Activated T-cell treated with anti-CD3 and anti-CD28 coated beads, Interleukin-2, amount 50 U/mL, for 4 hours (primary cell): ENCODE results near the gene CDH23. TPM values are rescaled to one million over a fixed set of nuclear protein-coding genes. Genes with fewer than 3 reads are reported as not detected.

ENCODE experiments used
- ATAC-seq, 2 donors: fragments of 200-7000 bp; cut with Tn5 transposase; one replicate each; pipeline ENCODE4 v1.10.0; 2021
- DNase-seq: peaks from one replicate; pipeline ENCODE4 v3.0.0-alpha.2; 2020
- H3K27me3 Mint-ChIP-seq: one replicate; pipeline ENCODE4 v1.8.0; 2021; ENCODE audit warnings: low read depth, mixed read lengths
- H3K36me3 Mint-ChIP-seq: one replicate; pipeline ENCODE4 v1.8.0; 2022; ENCODE audit warnings: mixed read lengths; ENCODE audit not compliant: insufficient read depth
- H3K4me1 Mint-ChIP-seq: one replicate; pipeline ENCODE4 v1.8.0; 2021; ENCODE audit warnings: low read depth, mixed read lengths
- H3K4me3 Mint-ChIP-seq: one replicate; pipeline ENCODE4 v1.8.0; 2021; ENCODE audit warnings: mild to moderate bottlenecking, moderate library complexity, mixed read lengths
- H3K9me3 Mint-ChIP-seq: one replicate; pipeline ENCODE4 v1.8.0; 2021; ENCODE audit warnings: mixed read lengths
- total RNA-seq, 3 donors: library from RNA; stranded (reverse); gene quantifications; one replicate each; pipeline ENCODE4 v1.2.1, GENCODE V29; 2021

CDH23 gene
- total RNA-seq, 3 donors from 2014 or later: 0.71 to 1.2 (median 1.1) TPM

DNA sequence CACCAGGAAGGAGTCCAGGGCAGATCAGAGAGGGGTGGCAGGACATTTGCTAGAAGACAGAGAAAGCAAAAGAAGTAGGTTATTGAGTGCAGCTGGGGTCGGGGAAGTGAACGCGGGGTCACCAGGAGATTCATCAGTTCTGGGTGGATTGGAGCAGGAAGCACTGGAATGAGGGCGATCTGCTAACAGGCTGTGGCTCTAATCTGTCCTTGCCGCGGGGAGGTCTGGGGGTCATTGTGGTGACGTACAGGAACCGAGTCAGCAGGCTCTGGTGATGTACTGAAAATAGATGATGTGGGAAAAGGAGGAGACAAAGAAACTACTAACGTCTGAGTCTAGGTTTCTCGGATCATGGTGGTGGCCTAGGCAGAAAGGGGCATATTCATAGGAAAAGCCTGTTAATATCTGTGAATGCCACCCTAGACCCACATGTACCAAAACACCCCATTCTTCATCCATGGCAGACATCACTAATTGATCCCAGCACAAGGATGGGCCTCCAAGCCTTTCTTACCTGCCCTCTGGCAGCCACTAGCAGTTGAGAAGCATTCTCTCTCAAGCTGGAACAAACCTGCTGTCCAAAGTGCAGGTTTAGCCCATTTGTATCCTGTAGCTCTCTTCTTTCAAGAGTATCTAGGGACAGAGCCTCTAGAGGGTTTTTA lies 188.3 kb downstream of the CDH23 start:
- H3K27me3 Mint-ChIP-seq: peaks cover 10% of the 10 kb centered on the region
- no peaks in the 10 kb centered on the region for H3K36me3 Mint-ChIP-seq
- no peaks in the 10 kb centered on the region for H3K4me1 Mint-ChIP-seq
- H3K4me3 Mint-ChIP-seq: no peak overlapping the region
- H3K9me3 Mint-ChIP-seq: no peaks in the 10 kb centered on the region
- DNase-seq: no peak
- ATAC-seq: no peak

DNA sequence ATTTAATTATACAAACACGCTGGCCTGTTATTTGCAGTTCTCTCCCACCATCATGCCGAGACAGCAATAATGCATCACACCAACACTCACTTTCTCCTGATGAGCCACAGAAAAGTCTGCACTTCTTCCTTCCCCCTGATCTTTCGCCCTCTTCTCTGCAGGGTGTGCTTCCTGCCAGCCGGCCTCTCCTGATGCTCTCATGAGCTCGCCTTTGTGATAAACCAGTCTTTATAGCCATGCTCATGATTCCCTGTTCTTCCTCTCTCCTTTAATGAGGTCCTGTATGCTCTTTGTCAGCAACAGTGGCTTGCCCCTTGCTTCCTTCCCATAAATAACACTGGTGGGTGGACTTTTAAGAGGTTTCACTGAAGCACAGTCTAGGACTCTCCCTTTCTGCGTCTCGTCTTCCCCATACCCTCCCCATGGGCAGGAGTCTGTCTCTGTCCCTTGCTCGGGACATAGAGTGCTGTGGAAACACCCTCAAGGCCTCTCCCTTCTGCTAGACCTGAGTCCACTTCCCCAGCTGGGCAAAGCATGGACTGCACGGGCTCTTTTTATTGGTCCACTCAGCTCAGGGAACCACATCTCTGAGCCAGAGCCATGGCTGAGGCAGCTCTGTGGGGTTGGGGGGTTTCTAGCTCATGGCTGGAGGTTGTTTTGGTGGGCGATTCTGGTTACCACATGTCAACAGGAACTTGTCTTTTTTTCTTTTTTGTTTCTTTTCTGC lies 189.0 kb downstream of the CDH23 start:
- DNase-seq (no peak), ATAC-seq (no peak)
- no peak overlapping the region for H3K4me3 Mint-ChIP-seq
- H3K9me3 Mint-ChIP-seq: no peaks in the 10 kb centered on the region
- H3K27me3 Mint-ChIP-seq: peaks cover 10% of the 10 kb centered on the region
- H3K4me1 Mint-ChIP-seq: no peaks in the 10 kb centered on the region
- no peaks in the 10 kb centered on the region for H3K36me3 Mint-ChIP-seq

DNA sequence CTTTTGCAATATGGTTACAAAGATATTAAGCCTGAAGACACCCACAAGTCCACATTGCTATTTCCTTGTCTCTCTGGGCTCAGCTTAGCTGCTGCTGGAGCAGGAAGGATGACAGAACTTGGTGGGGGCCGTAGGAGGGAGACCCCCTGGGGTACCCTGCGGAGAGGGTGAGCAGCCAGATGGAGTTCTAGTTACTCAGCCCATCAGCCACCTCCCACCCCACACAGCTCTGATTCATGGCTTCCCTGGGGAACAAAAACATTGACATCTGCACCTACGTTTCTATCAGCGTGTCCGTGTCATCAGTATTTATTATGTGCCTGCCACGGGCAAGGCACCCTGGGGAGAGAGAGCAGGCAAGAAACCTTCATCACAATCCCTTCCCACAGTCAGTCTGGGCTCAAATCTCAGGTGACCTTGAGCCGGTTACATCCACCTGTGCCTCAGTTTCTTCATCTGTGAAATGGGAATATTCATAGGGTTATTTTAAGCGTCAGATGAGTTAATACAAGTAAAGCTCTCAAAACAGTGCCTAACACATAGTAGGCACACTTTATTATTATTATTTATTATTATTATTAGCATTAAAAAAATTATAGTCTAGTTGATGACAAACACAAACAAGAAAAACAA lies 191.3 kb downstream of the CDH23 start:
- no peaks in the 10 kb centered on the region for H3K9me3 Mint-ChIP-seq
- no peak for DNase-seq
- H3K4me1 Mint-ChIP-seq: no peaks in the 10 kb centered on the region
- no peaks in the 10 kb centered on the region for H3K36me3 Mint-ChIP-seq
- H3K4me3 Mint-ChIP-seq: no peak overlapping the region
- H3K27me3 Mint-ChIP-seq: peaks cover 8% of the 10 kb centered on the region
- no peak for ATAC-seq

DNA sequence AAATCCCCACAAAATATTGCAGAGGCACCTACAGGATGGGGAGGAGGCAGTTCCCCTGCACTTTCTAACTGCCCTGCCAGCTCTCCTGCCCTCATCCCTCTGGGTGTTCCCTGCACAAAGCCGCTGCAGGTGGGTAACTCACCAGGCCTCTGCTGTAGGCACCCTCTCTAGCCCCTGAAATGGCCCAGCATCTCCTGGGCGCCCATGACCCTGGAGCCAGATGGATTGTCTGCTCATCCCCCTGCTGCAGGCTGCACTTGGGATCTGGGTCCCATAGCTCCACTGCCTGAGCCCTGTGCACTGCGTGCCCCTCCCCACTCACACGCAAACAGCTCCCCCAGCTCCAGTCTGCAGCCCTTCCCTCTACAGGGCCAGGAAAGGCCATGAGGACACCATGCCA lies 192.0 kb downstream of the CDH23 start:
- Mint-ChIP-seq H3K9me3 (no peaks in the 10 kb centered on the region), H3K36me3 (no peaks in the 10 kb centered on the region), H3K27me3 (peaks cover 8% of the 10 kb centered on the region), H3K4me3 (no peak overlapping the region), H3K4me1 (no peaks in the 10 kb centered on the region)
- DNase-seq (no peak), ATAC-seq (no peak)

DNA sequence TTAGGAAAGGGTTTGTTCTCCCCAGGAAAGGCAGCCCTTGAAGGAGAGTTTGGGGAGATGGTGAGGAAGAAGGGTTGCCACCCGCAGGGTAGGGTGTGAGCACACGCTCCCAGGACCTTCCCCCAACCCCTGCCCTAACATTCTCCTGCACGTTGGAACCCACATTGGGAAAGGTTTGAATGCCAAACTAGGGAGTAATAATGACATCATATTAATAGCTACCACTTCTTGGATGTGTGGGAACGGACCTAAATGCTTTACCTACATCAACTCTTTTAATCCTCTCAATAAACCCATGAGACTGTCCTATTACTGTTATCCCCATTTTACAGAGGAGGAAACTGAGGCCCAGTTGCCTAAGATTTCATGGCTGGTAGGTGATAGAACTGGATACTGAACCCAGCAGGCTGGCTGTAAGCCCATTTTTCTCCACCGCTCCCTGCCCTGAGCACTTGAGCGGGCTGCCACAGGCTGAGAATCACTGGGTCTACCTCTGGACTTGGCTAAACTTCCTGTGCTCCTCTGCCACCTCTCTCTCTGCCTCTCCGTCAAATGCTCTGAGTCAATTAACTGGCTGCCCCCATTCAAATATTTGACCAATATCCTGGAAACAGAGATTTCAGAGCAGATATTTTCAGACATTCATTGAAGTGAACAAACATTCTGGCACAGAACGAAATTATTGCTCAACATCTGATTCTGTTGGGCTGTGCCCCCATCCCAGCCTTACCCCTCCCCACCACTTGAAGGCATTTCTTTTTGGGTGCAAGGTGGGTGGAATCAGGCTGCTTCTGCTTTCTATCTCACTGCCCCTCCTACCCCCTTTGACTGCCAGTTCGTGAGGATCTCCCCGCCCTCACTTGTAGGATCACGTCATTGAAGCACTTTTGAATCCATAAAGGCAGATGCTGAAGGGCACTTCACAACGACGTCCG lies 193.2 kb downstream of the CDH23 start:
- H3K27me3 Mint-ChIP-seq: peaks cover 8% of the 10 kb centered on the region
- no peaks in the 10 kb centered on the region for H3K9me3 Mint-ChIP-seq
- DNase-seq (no peak), ATAC-seq (no peak)
- H3K4me1 Mint-ChIP-seq: no peaks in the 10 kb centered on the region
- H3K4me3 Mint-ChIP-seq: no peak overlapping the region
- H3K36me3 Mint-ChIP-seq: no peaks in the 10 kb centered on the region

DNA sequence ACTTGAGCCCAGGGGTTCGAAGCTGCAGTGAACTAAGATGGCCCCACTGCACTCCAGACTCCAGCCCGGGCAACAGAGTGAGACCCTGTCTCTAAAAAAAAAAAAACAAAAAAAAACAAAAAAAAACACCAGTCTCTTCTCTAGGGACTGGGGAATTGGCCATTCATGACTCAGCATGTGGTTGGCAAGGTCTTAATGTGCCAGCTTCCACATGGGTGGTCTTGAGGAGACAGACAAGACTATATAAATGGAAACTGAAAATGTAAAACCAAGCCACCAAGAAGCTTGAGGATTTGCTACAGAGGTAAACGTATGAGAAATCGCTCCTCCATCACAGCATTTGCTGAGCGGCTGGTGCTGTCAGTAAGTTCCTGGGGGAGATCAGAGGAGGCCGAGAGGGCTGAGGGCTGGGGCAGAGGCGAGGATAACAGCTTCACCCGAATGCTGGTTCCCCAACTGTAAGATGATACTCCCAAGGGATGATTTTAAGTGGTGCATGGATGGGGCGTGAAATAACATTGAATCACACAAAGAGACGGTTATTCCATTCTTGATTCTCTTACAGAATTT lies 194.1 kb downstream of the CDH23 start:
- DNase-seq: no peak

DNA sequence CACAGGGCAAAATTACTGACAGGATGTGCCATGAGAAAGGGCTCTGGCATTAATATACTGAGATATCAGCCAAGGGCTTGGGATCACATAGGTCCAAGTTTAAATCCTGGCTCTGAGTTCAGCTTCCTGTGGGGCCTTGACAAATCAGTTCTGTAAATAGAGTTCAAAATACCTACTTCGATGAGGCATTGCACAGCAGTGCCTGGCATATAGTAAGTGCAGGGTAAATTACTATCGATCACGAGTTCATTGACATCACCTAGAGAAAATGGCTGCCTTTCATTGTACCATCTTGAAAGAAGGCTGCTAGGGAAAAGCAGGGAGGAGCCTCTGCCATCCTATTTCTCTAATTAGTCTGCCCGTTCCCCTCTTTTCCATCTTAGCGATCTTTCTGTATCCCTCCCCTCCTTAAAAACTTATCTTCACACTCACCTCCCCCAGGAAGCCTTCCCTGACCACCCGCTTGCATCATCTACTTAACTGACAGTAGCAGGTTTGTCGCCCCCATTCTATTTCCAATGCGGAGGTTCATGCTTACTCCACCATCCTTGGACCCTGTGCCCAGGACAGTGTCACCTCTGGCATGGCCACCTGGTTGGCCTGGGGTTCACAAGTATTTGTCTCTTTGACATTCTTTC lies 198.3 kb downstream of the CDH23 start:
- H3K9me3 Mint-ChIP-seq: no peaks in the 10 kb centered on the region
- no peak overlapping the region for H3K4me3 Mint-ChIP-seq
- no peaks in the 10 kb centered on the region for H3K27me3 Mint-ChIP-seq
- no peaks in the 10 kb centered on the region for H3K36me3 Mint-ChIP-seq
- no peaks in the 10 kb centered on the region for H3K4me1 Mint-ChIP-seq
- ATAC-seq (no peak), DNase-seq (no peak)

More for the DNA sequence above, 194.1 kb downstream of the CDH23 start:
- no peaks in the 10 kb centered on the region for H3K4me1 Mint-ChIP-seq
- peaks cover 8% of the 10 kb centered on the region for H3K27me3 Mint-ChIP-seq
- no peaks in the 10 kb centered on the region for H3K9me3 Mint-ChIP-seq
- no peak overlapping the region for H3K4me3 Mint-ChIP-seq
- no peak for ATAC-seq
- no peaks in the 10 kb centered on the region for H3K36me3 Mint-ChIP-seq

DNA sequence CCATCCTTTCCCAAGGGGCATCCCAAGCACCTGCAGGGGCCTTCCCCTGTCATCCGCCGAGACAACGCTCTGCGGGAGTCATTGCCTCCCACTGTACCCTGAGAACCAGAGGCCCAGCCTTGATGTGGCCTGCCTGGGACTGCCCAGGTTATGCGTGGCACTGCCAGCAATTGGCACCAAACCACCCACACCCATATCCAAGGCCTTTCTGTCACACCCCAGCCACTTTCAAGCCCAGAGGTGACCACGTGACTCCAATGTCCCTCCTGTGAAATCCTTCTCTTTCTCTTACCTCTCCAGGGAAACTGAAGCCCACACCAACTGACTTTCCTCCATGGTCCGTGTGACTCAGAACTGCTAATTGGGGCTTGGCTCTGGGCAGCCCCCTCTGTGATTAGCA lies 198.9 kb downstream of the CDH23 start:
- no peaks in the 10 kb centered on the region for H3K27me3 Mint-ChIP-seq
- ATAC-seq: no peak
- no peaks in the 10 kb centered on the region for H3K9me3 Mint-ChIP-seq
- H3K4me1 Mint-ChIP-seq: no peaks in the 10 kb centered on the region
- H3K36me3 Mint-ChIP-seq: no peaks in the 10 kb centered on the region
- no peak for DNase-seq
- H3K4me3 Mint-ChIP-seq: no peak overlapping the region

DNA sequence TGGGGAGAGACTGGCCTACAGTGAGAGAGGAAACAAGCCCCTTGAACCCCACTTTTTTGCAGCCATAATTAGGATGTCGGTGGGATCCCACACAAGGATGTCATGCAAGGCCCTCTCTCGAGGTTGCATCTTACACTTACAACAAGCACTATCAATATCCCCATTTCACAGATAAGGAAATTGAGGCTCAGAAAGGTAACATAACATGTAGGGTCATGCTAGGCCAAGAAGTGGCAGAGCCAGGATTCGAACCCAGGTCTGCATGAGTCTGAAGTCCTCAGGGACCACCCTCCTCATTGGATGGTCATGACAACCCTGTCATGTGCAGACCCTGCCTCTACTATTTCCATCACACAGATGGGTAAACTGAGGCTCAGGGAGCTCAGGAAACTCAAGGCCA lies 199.4 kb downstream of the CDH23 start:
- no peak for ATAC-seq
- Mint-ChIP-seq H3K9me3 (no peaks in the 10 kb centered on the region), H3K4me1 (no peaks in the 10 kb centered on the region), H3K27me3 (no peaks in the 10 kb centered on the region), H3K36me3 (no peaks in the 10 kb centered on the region), H3K4me3 (no peak overlapping the region)
- DNase-seq: no peak

DNA sequence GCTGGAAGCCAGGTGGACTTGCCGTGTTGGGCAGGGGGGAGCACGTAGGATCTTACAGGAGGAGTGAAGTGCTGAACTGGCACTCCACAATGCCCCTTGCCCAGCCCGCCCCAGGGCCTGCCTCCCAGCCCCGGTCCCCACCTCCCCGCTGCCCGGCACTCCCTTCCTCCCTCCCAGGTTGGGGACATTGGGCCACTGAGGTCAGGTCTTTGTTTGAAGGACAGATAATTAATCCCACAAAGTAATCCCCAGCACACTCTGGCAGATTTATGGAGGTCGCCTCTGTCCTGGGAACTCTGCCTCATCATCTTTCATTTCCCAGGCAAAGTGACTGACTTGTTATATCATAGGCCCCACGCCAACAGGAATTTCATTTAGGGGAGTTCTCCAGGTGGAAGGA lies 200.0 kb downstream of the CDH23 start:
- H3K27me3 Mint-ChIP-seq: no peaks in the 10 kb centered on the region
- H3K4me1 Mint-ChIP-seq: no peaks in the 10 kb centered on the region
- no peak for ATAC-seq
- H3K4me3 Mint-ChIP-seq: no peak overlapping the region
- H3K9me3 Mint-ChIP-seq: no peaks in the 10 kb centered on the region
- DNase-seq: no peak
- H3K36me3 Mint-ChIP-seq: no peaks in the 10 kb centered on the region

DNA sequence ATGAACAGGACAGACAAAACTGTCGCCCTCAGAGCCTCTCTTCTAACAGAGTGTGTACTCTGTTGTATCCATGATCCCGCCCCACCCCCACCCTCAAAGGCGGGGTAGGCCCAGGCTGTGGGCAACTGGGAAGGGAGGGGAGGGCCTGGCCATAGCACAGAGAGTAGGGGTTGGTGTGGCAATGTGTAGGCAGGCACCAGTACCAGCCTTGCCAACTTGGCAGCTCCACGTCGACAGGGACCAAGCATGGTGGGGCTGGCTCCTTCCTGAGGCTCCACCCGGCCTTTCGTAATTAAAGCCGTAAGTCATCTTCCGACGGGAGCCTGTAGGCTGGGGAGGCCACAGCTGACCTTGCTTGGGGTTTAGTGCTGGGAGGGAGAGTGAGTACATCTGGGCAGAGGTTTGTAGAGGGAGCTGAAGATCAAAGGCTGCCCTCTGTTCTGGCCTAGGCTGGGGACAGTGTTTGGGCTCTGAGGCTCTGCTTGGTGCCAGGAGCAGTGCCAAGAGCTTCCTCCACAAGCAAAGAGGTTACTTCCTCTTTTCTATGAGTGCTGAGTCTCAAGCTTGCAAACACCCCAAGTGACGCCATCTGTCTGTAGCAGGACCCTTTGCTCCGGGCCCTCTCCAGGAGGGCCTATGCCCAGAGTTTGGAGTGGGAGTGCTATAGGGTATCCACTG lies 201.2 kb downstream of the CDH23 start:
- Mint-ChIP-seq H3K4me3 (no peak overlapping the region), H3K27me3 (no peaks in the 10 kb centered on the region), H3K4me1 (no peaks in the 10 kb centered on the region), H3K36me3 (no peaks in the 10 kb centered on the region), H3K9me3 (no peaks in the 10 kb centered on the region)
- DNase-seq: no peak
- ATAC-seq: no peak

DNA sequence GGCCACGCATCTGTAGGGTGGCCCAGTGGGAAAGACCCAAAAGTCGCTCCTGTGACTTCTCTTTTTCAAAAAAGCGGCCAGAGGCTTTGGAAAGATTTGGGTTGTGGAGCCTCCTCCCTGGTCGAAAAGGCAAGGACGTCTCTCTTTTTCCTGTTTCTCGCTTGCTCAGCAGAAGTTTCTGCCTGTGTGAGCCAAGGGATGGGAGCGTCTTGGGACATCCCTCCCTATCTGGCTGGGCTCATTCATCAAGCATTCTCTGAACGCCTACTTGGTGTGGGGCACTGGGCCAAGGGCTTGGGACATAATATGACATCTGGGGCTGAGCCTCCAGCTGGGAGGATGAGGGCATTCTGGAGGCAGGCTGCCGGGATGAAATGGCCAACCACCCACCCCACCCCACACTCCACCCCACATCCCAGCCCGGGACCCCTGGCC lies 201.9 kb downstream of the CDH23 start:
- H3K4me1 Mint-ChIP-seq: no peaks in the 10 kb centered on the region
- no peaks in the 10 kb centered on the region for H3K9me3 Mint-ChIP-seq
- H3K36me3 Mint-ChIP-seq: no peaks in the 10 kb centered on the region
- ATAC-seq: no peak
- no peaks in the 10 kb centered on the region for H3K27me3 Mint-ChIP-seq
- no peak for DNase-seq
- no peak overlapping the region for H3K4me3 Mint-ChIP-seq

DNA sequence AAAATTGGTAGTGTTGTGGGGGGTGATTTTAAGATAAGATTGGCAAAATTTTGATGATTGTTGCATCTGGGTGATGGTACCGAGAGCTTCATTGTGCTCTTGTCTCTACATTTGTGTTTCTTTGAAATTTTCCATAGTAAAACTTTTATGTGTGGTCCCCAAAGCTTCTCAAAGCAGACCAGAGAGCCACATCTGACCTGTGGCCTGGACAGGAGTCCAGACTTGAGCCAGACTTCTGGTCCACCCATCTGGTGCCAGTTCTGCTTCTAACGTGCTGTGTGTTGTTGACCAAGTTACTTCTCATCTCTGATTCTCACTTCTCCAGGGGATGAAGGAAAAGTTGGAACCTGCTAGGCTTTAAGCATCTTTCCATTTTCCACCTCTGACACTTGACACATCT lies 202.8 kb downstream of the CDH23 start:
- no peak overlapping the region for H3K4me3 Mint-ChIP-seq
- no peaks in the 10 kb centered on the region for H3K4me1 Mint-ChIP-seq
- no peaks in the 10 kb centered on the region for H3K9me3 Mint-ChIP-seq
- no peaks in the 10 kb centered on the region for H3K27me3 Mint-ChIP-seq
- ATAC-seq (no peak), DNase-seq (no peak)
- no peaks in the 10 kb centered on the region for H3K36me3 Mint-ChIP-seq
